K562 (cell line): ENCODE measurements around the gene MYLK4. TPM values are rescaled to one million over a fixed set of nuclear protein-coding genes. Genes with fewer than 3 reads are reported as not detected.

Experiments
- ATAC-seq: fragments of 200-7000 bp; cut with Tn5 transposase; 3 replicates; pipeline ENCODE4 v1.9.1; 2020; ENCODE audit warnings: moderate library complexity
- BruUV-seq: library from RNA; stranded (reverse); fragments of 400-500 nt; replicated peaks from 2 replicates; lab custom pipeline; 2021; lab: Mats Ljungman, UMichigan
- CTCF ChIA-PET: fragments of 300-600 bp; formaldehyde crosslinking; extraction: SDS; loops from one replicate; lab custom pipeline; 2021; ENCODE audit warnings: low intra/inter-chr PET ratio; lab: Yijun Ruan, JAX
- POLR2A ChIA-PET: fragments of 300-600, 350-650 bp; sonication (Branson Sonifier 250); formaldehyde crosslinking; extraction: SDS; loops from one replicate; lab custom pipeline; 2021; ENCODE audit warnings: antibody characterized with exemption, inconsistent platforms; lab: Yijun Ruan, JAX
- DNase-seq, 4 experiments: peaks; one replicate each; pipeline versions ENCODE4 v3.0.0 to v3.0.0-alpha.2; 2011 to 2018; ENCODE audit warnings: low spot score in 3 of 4, mixed read lengths in 3 of 4; ENCODE audit errors: extremely low read depth in 1 of 4
- FAIRE-seq: peaks from 2 replicates; lab custom pipeline; 2011; peaks lifted over from hg19 to GRCh38; lab: Jason Lieb, UNC
- H2AFZ ChIP-seq: 2 replicates; pipeline ENCODE4 v1.6.0; 2011; ENCODE audit warnings: low read depth, low read length, control low read depth, inconsistent platforms
- H3K27ac ChIP-seq: fragments of 200-600 bp; 3 replicates; pipeline ENCODE4 v1.8.0; 2011; ENCODE audit warnings: low read depth, mild to moderate bottlenecking, control low read depth, inconsistent platforms, low read length, moderate library complexity, mixed read lengths; ENCODE audit errors: extremely low read depth
- H3K27me3 ChIP-seq, 2 experiments: fragments of 300-600 bp in 1 of 2; 2 replicates in 1 of 2; 3 replicates in 1 of 2; pipeline versions ENCODE4 v1.6.0 to v1.8.0; 2011; ENCODE audit warnings: inconsistent platforms in 2 of 2, low read length in 2 of 2, mild to moderate bottlenecking in 1 of 2, mixed read lengths in 1 of 2, moderate library complexity in 1 of 2; ENCODE audit not compliant: control insufficient read depth in 2 of 2, insufficient read depth in 2 of 2
- H3K36me3 ChIP-seq: fragments of 300-600 bp; 3 replicates; pipeline ENCODE4 v1.8.0; 2011; ENCODE audit warnings: mild to moderate bottlenecking, low read length, inconsistent platforms; ENCODE audit not compliant: control insufficient read depth, insufficient read depth
- H3K4me1 ChIP-seq, 2 experiments: fragments of 200-600 bp in 1 of 2; replicated peaks in 1 of 2; 2 replicates in 1 of 2; 3 replicates in 1 of 2; pipeline versions ENCODE4 v1.5.1 to v1.8.0; 2011; ENCODE audit warnings: inconsistent platforms in 2 of 2, low read length in 2 of 2, mild to moderate bottlenecking in 1 of 2, mixed read lengths in 1 of 2, moderate library complexity in 1 of 2; ENCODE audit not compliant: control insufficient read depth in 2 of 2, insufficient read depth in 2 of 2
- H3K4me2 ChIP-seq: 2 replicates; pipeline ENCODE4 v1.6.1; 2011; ENCODE audit warnings: low read length, control low read depth, inconsistent platforms, mixed read lengths; ENCODE audit not compliant: insufficient read depth
- H3K4me3 ChIP-seq: fragments of 200-600 bp; sonication (generic), shearing (Covaris generic); 2 replicates; pipeline ENCODE4 v1.5.1; 2016; ENCODE audit warnings: control low read depth, inconsistent platforms
- H3K79me2 ChIP-seq: fragments of 200-600 bp; 3 replicates; pipeline ENCODE4 v1.8.0; 2011; ENCODE audit warnings: low read length, inconsistent platforms; ENCODE audit not compliant: control insufficient read depth, insufficient read depth
- H3K9ac ChIP-seq, 2 experiments: 2 replicates each; pipeline versions ENCODE4 v1.6.0 to v1.6.1; 2011; ENCODE audit warnings: low read depth in 2 of 2, low read length in 2 of 2, control low read depth in 1 of 2, inconsistent platforms in 1 of 2, mild to moderate bottlenecking in 1 of 2, mixed read lengths in 1 of 2; ENCODE audit not compliant: insufficient read depth in 1 of 2
- H3K9me1 ChIP-seq: one replicate; pipeline ENCODE4 v1.6.0; 2011; ENCODE audit warnings: inconsistent platforms, mild to moderate bottlenecking, low read length, moderate library complexity; ENCODE audit not compliant: control insufficient read depth, insufficient read depth
- H3K9me3 ChIP-seq: replicated peaks from 2 replicates; pipeline ENCODE4 v1.5.1; 2011; ENCODE audit warnings: low read depth, low read length, inconsistent platforms; ENCODE audit not compliant: control insufficient read depth, insufficient read depth
- H4K20me1 ChIP-seq: replicated peaks from 2 replicates; pipeline ENCODE4 v1.6.1; 2011; ENCODE audit warnings: low read length, inconsistent platforms, mixed read lengths; ENCODE audit not compliant: control insufficient read depth, insufficient read depth
- ATF1 ChIP-seq, 2 experiments: fragments of 450-650 bp in 1 of 2; IDR thresholded peaks; 2 replicates each; pipeline ENCODE4 v1.6.1; 2016; ENCODE audit warnings: missing compliant biosample characterization in 1 of 2, missing genetic modification characterization in 1 of 2
- HLTF ChIP-seq: fragments of 450-650 bp; IDR thresholded peaks from 2 replicates; pipeline ENCODE4 v1.6.1; 2016
- MEIS2 ChIP-seq: fragments of 450-650 bp; IDR thresholded peaks from 2 replicates; pipeline ENCODE4 v1.6.1; 2014; ENCODE audit warnings: mild to moderate bottlenecking; ENCODE audit not compliant: partially characterized antibody
- PKNOX1 ChIP-seq: fragments of 450-650 bp; IDR thresholded peaks from 2 replicates; pipeline ENCODE4 v1.6.1; 2016
- PRPF4 ChIP-seq: fragments of 200-400 bp; formaldehyde crosslinking; IDR thresholded peaks from one replicate; pipeline ENCODE4 v1.6.1; 2017; ENCODE audit warnings: low read length, low read depth, mild to moderate bottlenecking; ENCODE audit not compliant: insufficient read depth, poor library complexity, severe bottlenecking
- WHSC1 ChIP-seq: IDR thresholded peaks from one replicate; pipeline ENCODE4 v1.6.1; 2012; ENCODE audit warnings: low read length, control low read depth, inconsistent platforms
- YBX1 ChIP-seq: fragments of 450-650 bp; IDR thresholded peaks from 2 replicates; pipeline ENCODE4 v1.7.1; 2016; ENCODE audit warnings: mild to moderate bottlenecking
- ZNF384 ChIP-seq: IDR thresholded peaks from 2 replicates; pipeline ENCODE4 v1.6.1; 2012; ENCODE audit warnings: low read depth, low read length, improper control_type of control experiment
- ZNF696 ChIP-seq: fragments of 250-450 bp; sonication (Bioruptor Pico); conservative IDR thresholded peaks from 2 replicates; pipeline ENCODE4 v1.4.0; 2020; ENCODE audit warnings: mild to moderate bottlenecking, moderate library complexity
- ZNF740 ChIP-seq, 3 experiments: fragments of 200-800 bp in 1 of 3; sonication (Bioruptor generic) in 1 of 3; sonication (generic) in 1 of 3; formaldehyde crosslinking in 1 of 3; IDR thresholded peaks; 2 replicates each; pipeline versions ENCODE4 v1.6.1 to v1.8.0; 2016 to 2022; ENCODE audit warnings: mild to moderate bottlenecking in 2 of 3, missing compliant biosample characterization in 2 of 3, missing genetic modification characterization in 2 of 3, missing genetic modification reagents in 1 of 3
- WGBS: fragments of 100-300 bp; shearing (Covaris generic); methylation state at CpG from one replicate; pipeline ENCODE4 v1.1.6; 2016; ENCODE audit warnings: low coverage, mixed read lengths; ENCODE audit not compliant: insufficient coverage; ENCODE audit errors: missing lambda C conversion rate; 5-methylcytosine and 5-hydroxymethylcytosine counted together
- in situ Hi-C: fragments of 300-500 bp; cut with MboI; formaldehyde crosslinking; loops from 4 replicates; pipeline ENCODE4 v1.15.0; 2018; ENCODE audit warnings: inconsistent platforms, mixed read lengths
- intact Hi-C: fragments of 100-400 bp; cut with micrococcal nuclease; formaldehyde crosslinking; loops from 2 replicates; pipeline ENCODE4 v1.14.2; 2022
- polyA plus RNA-seq, 8 experiments: library from polyadenylated mRNA; depleted of rRNA in 4 of 8; stranded (reverse) in 5 of 8; unstranded in 3 of 8; fragments of >200 nt; fragmentation: Nextera tagmentation in 2 of 8; fragmentation: Illumina TruSeq in 1 of 8; extraction: Ambion mirVana in 2 of 8; extraction: Trizol in 1 of 8; gene quantifications; 2 replicates each; pipeline versions ENCODE4 v1.2.1 to v1.2.3, GENCODE V29; 2011 to 2014; ENCODE audit warnings: inconsistent platforms in 1 of 8, missing spikeins in 1 of 8
- total RNA-seq, 7 experiments: library from RNA; depleted of rRNA in 6 of 7; stranded (reverse); fragments of >200 nt in 6 of 7; fragmentation: Illumina TruSeq in 2 of 7; extraction: Trizol in 2 of 7; gene quantifications; 2 replicates each; pipeline versions ENCODE4 v1.2.1 to v1.2.3, GENCODE V29; 2011 to 2021; ENCODE audit warnings: low replicate concordance in 1 of 7

The MYLK4 gene
- total and polyA plus RNA-seq, 9 of the 15 experiments (the other 6 are each of a cell fraction or from before 2014, with no cell fraction given): 0.01 to 0.15 (median 0.06) TPM

DNA sequence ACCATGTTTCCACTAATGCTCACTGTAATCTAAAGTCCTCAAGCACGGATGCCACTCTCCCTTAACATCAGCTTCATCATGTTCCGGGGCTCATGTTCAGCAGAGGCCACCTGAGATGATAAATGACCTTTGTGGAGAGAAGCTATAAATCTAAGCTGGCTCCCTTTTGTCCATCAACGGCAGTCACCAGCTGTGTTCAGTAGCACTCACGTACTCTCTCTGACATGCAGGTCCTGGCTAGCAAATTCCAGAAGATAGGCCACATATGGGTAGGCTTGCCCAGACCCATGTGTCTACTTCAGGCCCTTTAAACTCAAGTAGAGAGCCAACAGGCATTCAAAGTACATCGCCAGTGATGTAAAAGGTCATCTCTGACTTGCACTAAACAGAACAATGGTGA lies 38.6 kb downstream of the MYLK4 start:
- TF ChIP-seq PKNOX1 (peak; percentile 9; the same call in 1 of the 2 replicates), WHSC1 (no peak), ZNF696 (no peak), ZNF740 (CRISPR knock-in tag; IDR thresholded peaks at IDR 0.05) (no peak), ZNF740 (tag; IDR thresholded peaks at IDR 0.05) (no peak), HLTF (no peak), ATF1 (CRISPR knock-in tag; IDR thresholded peaks at IDR 0.05) (no peak), ATF1 (tag; IDR thresholded peaks at IDR 0.05) (no peak), ZNF384 (no peak), MEIS2 (peak; percentile 53), YBX1 (no peak), PRPF4 (no peak)
- peaks cover 0 to 6% of the 10 kb centered on the region in 2 experiments; a peak in 1 of 5 replicates for H3K4me1 ChIP-seq
- DNase-seq (no peak), FAIRE-seq (no peak), ATAC-seq (no peak)
- no peak overlapping the region for H2AFZ ChIP-seq
- CTCF ChIA-PET: no interaction called here
- H3K4me3 ChIP-seq: no peak overlapping the region
- no peaks in the 10 kb centered on the region for H4K20me1 ChIP-seq
- WGBS: 8% methylated on average over 5 of the region's 5 CpGs
- H3K27me3 ChIP-seq: peaks cover 0 to 5% of the 10 kb centered on the region in 2 experiments; a peak in 2 of 5 replicates
- H3K27ac ChIP-seq: no peak overlapping the region
- no peak overlapping the region for H3K9ac ChIP-seq
- H3K4me2 ChIP-seq: no peak overlapping the region
- peaks cover 14% of the 10 kb centered on the region for H3K9me3 ChIP-seq
- BruUV-seq: no TSS peak
- intact Hi-C loops: no loop called here
- H3K9me1 ChIP-seq: no peaks in the 10 kb centered on the region
- no peaks in the 10 kb centered on the region for H3K79me2 ChIP-seq
- in situ Hi-C loops: no loop called here
- no peaks in the 10 kb centered on the region for H3K36me3 ChIP-seq
- POLR2A ChIA-PET: interaction anchor here (0.7 to 1.3 kb wide), 2 partner anchors 11 to 175 kb away, joined by 3 to 5 read pairs; no protein-coding TSS in a partner anchor
